RWPE2 (cell line): Measurements from ENCODE around the gene RAP1B.
A peak's percentile ranks its signal among the peaks of the same experiment; 100 is the strongest.

Experiments used
- ATAC-seq: fragments of 200-7000 bp; cut with Tn5 transposase; 3 replicates; pipeline ENCODE4 v1.9.1; 2021; ENCODE audit warnings: low read depth
- DNase-seq: peaks from one replicate; pipeline ENCODE4 v3.0.0-alpha.2; 2020; ENCODE audit warnings: low spot score
- H3K27ac ChIP-seq: fragments of 450-650 bp; 2 replicates; pipeline ENCODE4 v1.5.1; 2017; ENCODE audit warnings: mild to moderate bottlenecking; ENCODE audit not compliant: poor library complexity, severe bottlenecking
- H3K27me3 ChIP-seq: fragments of 250-450 bp; sonication (Bioruptor Pico); 2 replicates; pipeline ENCODE4 v1.5.1; 2021; ENCODE audit warnings: mild to moderate bottlenecking, moderate library complexity; ENCODE audit not compliant: insufficient read depth, poor library complexity, severe bottlenecking
- H3K36me3 ChIP-seq: fragments of 250-450 bp; sonication (Bioruptor Pico); 2 replicates; pipeline ENCODE4 v1.5.1; 2020; ENCODE audit warnings: low read depth, mild to moderate bottlenecking, moderate library complexity
- H3K4me1 ChIP-seq: fragments of 250-450 bp; sonication (Bioruptor Pico); 2 replicates; pipeline ENCODE4 v1.5.1; 2021; ENCODE audit warnings: mild to moderate bottlenecking, moderate library complexity; ENCODE audit not compliant: insufficient read depth, poor library complexity, severe bottlenecking
- H3K4me3 ChIP-seq: fragments of 250-450 bp; sonication (Bioruptor Pico); 2 replicates; pipeline ENCODE4 v1.5.1; 2021; ENCODE audit warnings: mild to moderate bottlenecking, moderate library complexity; ENCODE audit not compliant: severe bottlenecking
- H3K9me3 ChIP-seq: fragments of 250-450 bp; sonication (Bioruptor Pico); 2 replicates; pipeline ENCODE4 v1.5.1; 2021; ENCODE audit warnings: mild to moderate bottlenecking, moderate library complexity; ENCODE audit not compliant: severe bottlenecking
- TF ChIP-seq, protein P1 (sequence below): fragments of 450-650 bp; IDR thresholded peaks from one replicate; pipeline ENCODE4 v1.5.1; 2017; ENCODE audit warnings: mild to moderate bottlenecking, moderate library complexity; ENCODE audit not compliant: poor library complexity, severe bottlenecking

Gene RAP1B

GRCh38 chr12:68617160-68617926 is 6.6 kb downstream of the RAP1B start:
- DNase-seq (no peak), ATAC-seq (peak; percentile 74)
- Histone ChIP-seq H3K27ac (peak overlapping the region; percentile 8), H3K4me1 (peaks cover 45% of the 10 kb centered on the region), H3K4me3 (no peak overlapping the region), H3K36me3 (peaks cover 42% of the 10 kb centered on the region), H3K9me3 (no peaks in the 10 kb centered on the region), H3K27me3 (no peaks in the 10 kb centered on the region)
- TF ChIP-seq, protein P1, sequence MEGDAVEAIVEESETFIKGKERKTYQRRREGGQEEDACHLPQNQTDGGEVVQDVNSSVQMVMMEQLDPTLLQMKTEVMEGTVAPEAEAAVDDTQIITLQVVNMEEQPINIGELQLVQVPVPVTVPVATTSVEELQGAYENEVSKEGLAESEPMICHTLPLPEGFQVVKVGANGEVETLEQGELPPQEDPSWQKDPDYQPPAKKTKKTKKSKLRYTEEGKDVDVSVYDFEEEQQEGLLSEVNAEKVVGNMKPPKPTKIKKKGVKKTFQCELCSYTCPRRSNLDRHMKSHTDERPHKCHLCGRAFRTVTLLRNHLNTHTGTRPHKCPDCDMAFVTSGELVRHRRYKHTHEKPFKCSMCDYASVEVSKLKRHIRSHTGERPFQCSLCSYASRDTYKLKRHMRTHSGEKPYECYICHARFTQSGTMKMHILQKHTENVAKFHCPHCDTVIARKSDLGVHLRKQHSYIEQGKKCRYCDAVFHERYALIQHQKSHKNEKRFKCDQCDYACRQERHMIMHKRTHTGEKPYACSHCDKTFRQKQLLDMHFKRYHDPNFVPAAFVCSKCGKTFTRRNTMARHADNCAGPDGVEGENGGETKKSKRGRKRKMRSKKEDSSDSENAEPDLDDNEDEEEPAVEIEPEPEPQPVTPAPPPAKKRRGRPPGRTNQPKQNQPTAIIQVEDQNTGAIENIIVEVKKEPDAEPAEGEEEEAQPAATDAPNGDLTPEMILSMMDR, result no peak

DNA sequence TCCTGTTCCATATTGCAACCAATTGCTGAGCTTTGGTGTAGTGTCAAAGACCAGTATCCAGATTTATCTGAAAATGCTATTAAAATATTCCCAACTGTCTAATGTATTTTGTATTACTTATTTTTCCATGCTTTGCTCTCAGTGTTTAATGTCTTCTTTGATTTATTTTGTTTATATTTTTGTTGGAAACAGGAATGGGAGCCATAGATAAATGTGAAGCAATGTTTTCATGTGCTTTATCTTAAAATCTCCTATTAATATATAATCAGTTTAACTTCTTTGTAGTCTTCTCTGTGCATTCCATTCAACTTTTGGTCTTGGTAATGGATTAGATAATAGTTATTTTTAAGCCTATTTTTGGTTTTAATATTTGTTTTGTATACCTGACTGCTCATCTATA is 8.8 kb downstream of the RAP1B start:
- DNase-seq, result no peak
- H3K27ac ChIP-seq, result no peak overlapping the region
- no peaks in the 10 kb centered on the region for H3K27me3 ChIP-seq
- peaks cover 34% of the 10 kb centered on the region for H3K4me1 ChIP-seq
- ATAC-seq, result no peak
- peaks cover 43% of the 10 kb centered on the region for H3K36me3 ChIP-seq
- H3K9me3 ChIP-seq, result no peaks in the 10 kb centered on the region
- TF ChIP-seq, protein P1, result no peak
- no peak overlapping the region for H3K4me3 ChIP-seq

DNA sequence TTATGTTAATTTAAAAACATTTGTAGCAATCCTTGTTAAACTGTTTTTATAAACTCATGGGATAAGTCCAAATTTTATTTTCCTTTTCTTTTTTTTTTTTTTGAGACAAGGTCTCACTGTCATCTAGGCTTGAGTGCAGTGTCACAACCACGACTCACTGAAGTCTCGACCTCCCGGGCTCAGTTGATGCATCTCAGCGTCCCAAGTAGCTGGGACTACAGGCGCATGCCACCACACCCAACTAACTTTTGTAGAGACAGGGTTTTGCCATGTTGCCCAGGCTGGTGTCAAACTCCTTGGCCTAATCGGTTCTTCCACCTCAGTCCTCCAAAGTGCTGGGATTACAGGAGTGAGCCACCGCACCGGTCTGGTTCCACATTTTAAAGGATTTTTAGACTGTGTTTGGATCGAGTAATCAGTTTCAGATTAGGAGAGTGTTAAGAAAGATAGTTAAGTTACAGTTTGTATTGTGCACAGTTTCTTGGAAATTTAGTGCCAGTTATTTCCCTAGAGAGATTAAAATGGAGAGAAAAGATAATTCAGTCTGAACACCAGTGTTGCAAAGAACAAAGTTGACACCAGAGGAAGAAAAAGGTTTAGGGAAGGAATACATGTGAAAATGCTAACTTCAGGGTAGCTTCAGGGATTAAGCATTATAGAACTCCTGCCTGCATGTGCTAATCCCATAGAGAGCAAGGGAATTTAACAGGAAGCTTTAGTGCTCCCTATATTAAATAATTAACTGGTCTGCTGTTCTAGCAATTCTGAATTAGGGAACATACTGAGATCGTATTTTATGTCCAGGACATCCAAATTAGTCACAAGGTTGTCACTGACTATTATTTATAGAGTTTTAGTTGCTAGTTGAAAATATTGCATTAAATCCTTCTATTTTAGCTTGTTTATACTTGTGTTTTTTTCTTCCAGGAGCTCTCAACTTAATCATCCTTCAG is 10.1 kb downstream of the RAP1B start:
- H3K27me3 ChIP-seq, result no peaks in the 10 kb centered on the region
- peaks cover 54% of the 10 kb centered on the region for H3K36me3 ChIP-seq
- H3K4me3 ChIP-seq, result no peak overlapping the region
- TF ChIP-seq, protein P1, result no peak
- no peak overlapping the region for H3K27ac ChIP-seq
- ATAC-seq (no peak), DNase-seq (no peak)
- H3K9me3 ChIP-seq, result no peaks in the 10 kb centered on the region
- peaks cover 34% of the 10 kb centered on the region for H3K4me1 ChIP-seq

DNA sequence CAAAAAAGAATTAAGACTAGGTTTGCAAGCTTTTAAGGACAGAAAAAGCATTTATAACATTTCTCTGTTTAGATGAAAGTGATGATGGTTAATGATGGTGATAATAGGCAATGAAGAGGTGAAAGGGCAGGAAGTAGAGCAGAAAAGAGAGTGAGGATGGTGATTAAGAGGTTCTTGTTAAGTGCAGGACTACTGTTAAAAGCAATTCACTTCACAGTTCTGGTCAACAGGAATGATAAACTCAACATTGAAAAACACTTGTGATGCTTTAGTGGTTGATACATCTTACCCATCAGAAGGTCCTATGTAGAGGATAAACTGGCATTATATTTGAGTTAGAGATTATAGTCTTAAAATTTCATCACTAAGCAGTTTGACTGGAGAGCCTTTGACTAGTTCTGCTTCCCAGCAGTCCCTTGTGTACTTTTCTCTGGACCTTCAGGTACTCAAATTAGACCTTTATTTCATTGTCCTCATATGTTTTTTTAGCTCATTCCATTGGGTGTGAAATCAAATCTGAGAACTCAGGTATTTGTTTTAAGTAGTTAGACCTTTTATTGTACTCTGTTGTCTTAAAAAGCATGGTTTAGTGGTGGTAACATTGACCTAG is 10.9 kb downstream of the RAP1B start:
- no peak for DNase-seq
- H3K36me3 ChIP-seq, result peaks cover 60% of the 10 kb centered on the region
- H3K27me3 ChIP-seq, result no peaks in the 10 kb centered on the region
- H3K27ac ChIP-seq, result no peak overlapping the region
- no peaks in the 10 kb centered on the region for H3K9me3 ChIP-seq
- ATAC-seq, result no peak
- H3K4me1 ChIP-seq, result peaks cover 32% of the 10 kb centered on the region
- H3K4me3 ChIP-seq, result no peak overlapping the region
- TF ChIP-seq, protein P1, result no peak
